ENCODE data around the gene WASHC2A.
"Not testable (repeated sequence)": the region's sequence is repeated elsewhere in the genome, so short reads cannot be mapped to it uniquely, and the experiment has no call there.

The WASHC2A gene, protein sequence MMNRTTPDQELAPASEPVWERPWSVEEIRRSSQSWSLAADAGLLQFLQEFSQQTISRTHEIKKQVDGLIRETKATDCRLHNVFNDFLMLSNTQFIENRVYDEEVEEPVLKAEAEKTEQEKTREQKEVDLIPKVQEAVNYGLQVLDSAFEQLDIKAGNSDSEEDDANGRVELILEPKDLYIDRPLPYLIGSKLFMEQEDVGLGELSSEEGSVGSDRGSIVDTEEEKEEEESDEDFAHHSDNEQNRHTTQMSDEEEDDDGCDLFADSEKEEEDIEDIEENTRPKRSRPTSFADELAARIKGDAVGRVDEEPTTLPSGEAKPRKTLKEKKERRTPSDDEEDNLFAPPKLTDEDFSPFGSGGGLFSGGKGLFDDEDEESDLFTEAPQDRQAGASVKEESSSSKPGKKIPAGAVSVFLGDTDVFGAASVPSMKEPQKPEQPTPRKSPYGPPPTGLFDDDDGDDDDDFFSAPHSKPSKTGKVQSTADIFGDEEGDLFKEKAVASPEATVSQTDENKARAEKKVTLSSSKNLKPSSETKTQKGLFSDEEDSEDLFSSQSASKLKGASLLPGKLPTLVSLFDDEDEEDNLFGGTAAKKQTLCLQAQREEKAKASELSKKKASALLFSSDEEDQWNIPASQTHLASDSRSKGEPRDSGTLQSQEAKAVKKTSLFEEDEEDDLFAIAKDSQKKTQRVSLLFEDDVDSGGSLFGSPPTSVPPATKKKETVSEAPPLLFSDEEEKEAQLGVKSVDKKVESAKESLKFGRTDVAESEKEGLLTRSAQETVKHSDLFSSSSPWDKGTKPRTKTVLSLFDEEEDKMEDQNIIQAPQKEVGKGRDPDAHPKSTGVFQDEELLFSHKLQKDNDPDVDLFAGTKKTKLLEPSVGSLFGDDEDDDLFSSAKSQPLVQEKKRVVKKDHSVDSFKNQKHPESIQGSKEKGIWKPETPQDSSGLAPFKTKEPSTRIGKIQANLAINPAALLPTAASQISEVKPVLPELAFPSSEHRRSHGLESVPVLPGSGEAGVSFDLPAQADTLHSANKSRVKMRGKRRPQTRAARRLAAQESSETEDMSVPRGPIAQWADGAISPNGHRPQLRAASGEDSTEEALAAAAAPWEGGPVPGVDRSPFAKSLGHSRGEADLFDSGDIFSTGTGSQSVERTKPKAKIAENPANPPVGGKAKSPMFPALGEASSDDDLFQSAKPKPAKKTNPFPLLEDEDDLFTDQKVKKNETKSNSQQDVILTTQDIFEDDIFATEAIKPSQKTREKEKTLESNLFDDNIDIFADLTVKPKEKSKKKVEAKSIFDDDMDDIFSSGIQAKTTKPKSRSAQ (N-terminal part only)

DNA sequence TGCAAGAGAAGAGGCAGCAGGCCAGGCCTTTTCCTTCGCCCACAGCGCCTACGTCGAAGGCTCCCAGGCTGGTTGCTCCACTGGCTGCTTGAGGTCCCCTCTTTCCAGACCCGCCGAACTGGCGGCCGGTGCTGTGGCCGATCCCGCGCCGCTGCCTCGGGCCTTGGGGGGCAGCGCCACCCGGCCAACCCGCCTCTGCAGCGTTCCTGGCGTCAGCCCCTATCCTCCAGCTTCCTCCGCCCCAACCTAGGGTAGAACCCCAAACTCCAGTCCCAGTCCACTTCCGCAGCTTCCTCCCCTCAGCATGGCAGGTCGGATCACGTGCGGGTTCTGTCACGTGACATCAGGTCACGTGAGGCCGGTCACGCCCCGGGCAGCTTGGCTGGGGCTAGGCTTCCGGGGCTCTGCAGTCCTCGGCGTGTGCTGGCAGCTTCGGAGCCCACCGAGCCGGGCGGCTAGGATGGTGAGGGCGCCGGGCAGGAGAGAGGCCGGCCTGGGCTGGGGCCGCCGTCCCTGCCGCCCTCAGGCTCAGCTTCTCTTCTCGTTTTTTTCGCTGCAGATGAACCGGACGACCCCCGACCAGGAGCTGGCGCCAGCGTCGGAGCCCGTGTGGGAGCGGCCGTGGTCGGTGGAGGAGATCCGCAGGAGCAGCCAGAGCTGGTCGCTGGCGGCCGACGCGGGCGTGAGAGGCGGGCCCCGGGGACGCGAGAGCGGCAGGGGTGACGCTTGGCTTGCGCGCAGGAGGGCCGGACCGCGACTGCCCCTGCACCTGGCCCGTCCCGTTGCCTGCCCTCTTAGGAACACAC, at the start of gene WASHC2A:
Gene WASHC2A (plus strand): TSS at position 409 of the 806 bp plus-strand sequence. CDS start 52 bp downstream, at position 461.
- DNase-seq (ENCODE audit: insufficient read length, low spot score) (peak; percentile 47), FAIRE-seq (peak; percentile 99)

DNA sequence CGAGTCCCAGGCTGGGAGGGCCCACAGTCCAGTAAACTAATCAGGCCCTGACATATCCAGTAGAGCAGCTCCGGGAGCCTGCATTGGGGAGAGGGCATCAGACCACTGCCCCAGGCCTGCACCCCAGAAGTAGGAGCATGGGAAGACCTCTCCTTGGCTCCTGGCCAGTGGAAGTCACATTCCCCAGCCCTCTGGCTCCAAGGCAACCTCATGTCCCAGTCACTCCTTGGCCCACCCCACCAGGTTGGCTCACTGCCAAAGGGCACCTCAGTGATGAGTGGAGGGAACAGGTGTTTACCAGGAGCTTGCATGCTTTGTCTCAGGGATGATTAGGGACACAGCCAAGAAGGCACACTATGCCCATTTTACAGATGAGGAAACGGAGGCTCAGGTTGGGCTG, 48.5 kb upstream of the WASHC2A start:
- DNase-seq (ENCODE audit: insufficient read length, low spot score); FAIRE-seq: not testable (repeated sequence)

DNA sequence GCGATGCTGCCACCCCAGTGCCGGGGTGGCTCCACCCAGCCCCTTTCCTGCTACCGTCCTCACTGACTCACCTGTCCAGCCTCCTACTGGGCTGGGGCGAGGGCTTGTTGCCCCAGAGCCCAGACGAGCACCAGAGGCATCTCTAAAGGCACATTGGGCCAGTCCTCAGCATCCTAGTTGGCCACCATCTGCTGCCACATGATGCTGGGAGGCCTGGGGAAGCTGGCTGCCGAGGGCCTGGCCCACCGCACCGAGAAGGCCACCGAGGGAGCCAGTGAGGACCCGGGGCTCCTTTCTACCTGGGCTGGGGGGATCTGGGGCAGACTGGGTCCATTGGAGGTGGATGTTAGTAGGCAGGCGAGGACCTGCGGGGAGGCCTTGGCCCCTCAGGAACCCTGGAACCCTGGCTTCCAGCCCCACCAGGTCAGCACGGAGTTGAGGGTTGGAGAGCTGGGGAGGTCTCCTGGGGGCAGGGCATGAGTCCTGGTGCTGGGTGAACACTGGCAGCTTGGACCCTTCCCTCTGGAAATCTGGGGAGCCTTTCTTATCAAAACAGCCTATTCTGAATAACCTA, 47.2 kb upstream of the WASHC2A start:
- DNase-seq (ENCODE audit: insufficient read length, low spot score); FAIRE-seq: not testable (repeated sequence)

DNA sequence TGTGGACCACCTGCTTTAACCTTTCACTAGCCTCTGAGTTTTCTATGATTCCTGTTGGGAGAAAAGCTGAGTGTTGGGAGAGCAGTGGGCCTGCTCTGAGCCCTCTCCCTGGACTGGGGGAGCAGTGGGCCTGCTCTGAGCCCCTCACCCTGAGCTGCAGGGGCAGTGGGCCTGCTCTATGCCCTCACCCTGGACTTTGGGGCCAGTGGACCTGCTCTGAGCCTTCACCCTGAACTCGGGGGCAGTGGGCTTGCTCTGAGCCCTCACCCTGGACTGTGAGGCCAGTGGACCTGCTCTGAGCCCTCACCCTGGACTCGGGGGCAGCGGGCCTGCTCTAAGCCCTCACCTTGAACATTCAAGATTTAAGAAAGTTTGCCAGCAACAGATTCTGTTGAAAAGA, 46.1 kb upstream of the WASHC2A start:
- DNase-seq (ENCODE audit: insufficient read length, low spot score): no peak
- no peak for FAIRE-seq

DNA sequence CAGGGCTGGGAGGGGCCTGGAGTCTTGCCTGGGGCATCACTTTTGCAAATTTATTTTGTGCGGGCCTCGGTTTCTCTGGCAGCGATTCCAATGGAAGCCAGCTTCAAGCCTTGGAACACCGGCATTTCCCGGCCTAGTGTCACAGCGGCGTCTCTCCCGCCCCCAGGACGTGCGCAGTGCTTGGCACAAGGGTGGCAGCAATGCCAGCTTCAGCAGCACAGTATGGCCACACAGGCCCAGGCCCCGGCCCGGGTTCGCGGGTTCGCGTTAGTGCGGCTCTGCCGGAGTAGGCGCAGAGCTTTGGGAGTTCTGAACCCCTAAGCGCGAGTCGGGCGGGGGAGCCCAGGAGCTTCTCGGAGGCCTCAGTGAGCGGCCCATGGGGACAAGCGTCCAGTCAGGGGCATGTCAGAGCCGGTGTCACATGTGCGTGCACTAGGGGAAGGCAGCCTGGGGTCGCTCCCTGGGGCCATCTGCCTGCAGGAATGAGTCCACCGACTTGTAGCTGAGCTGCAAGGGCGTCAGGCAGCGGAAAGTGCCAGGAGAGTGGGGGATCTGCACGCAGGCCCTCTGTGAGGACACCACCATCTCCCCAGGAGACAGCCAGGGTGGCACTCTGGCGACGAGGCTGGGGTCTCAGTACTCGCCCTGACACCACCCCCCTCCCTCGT, 42.9 kb upstream of the WASHC2A start:
- FAIRE-seq; DNase-seq (ENCODE audit: insufficient read length, low spot score): not testable (repeated sequence)

DNA sequence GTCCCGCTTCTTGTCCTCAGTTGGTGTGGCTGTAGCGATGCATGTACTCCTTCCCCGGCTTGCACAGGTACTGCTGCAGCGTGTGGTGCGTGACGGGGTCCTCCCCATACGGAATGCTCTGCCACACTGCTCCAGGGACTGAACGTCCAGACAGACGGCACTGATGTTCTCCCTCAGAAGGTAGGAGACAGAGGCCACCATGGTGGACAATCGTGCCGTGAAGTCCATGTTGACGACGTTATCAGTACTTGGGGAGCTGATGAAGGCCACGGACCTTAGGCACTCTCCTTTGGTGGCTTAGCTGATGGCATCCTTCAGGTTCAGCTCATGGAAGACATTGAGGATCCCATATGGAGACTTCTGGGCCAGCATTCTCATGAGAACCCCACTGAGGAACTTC, 42.1 kb upstream of the WASHC2A start:
- FAIRE-seq (no peak), DNase-seq (ENCODE audit: insufficient read length, low spot score) (no peak)

DNA sequence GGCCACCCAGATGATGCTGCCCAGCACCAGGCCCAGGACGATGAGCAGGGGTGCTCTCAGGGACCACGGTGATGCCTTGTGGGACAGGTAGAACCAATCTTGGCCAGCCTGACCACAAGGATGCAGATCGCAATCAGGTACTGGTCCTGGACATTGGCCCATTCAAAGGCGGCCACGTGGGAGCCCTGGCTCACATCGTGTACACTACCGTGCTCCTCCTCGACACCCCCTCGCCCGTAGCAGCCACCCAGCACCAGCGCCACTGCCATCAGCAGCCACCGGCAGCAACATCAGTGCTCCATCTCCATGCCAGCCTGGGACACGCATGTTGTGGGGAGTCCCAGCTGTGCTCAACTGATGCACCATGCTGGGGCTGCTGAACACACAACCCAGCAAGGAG, 40.6 kb upstream of the WASHC2A start:
- DNase-seq (ENCODE audit: insufficient read length, low spot score) (no peak), FAIRE-seq (no peak)

- FAIRE-seq: no peak
Measured at GRCh38 chr10:50033481-50033880, 34.3 kb upstream of the WASHC2A start.

GRCh38 chr10:50035337-50035736, 32.4 kb upstream of the WASHC2A start:
- FAIRE-seq: not testable (repeated sequence)

More at GRCh38 chr10:50033481-50033880, 34.3 kb upstream of the WASHC2A start:
- no peak for DNase-seq (ENCODE audit: insufficient read length, low spot score)

GRCh38 chr10:50044941-50045664, 22.7 kb upstream of the WASHC2A start:
- DNase-seq (ENCODE audit: insufficient read length, low spot score) (no peak), FAIRE-seq (no peak)

More at GRCh38 chr10:50035337-50035736, 32.4 kb upstream of the WASHC2A start:
- DNase-seq (ENCODE audit: insufficient read length, low spot score): not testable (repeated sequence)

DNA sequence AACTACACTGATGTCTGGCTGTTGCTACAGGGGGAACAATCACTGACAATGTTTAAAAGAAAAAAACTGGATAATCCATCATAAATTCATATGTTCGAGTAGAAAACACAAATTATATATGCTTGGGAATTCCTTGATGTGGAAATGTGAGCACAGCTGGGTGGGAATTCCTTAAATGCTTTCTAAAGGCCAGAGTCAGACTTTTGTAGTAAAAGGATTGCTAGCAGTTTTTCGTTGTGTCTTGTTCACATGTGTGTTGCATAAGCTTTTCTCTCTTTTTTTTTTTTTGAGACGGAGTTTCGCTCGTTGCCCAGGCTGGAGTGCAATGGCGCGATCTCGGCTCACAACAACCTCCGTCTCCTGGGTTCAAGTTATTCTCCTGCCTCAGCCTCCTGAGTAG, 21.3 kb upstream of the WASHC2A start:
- not testable (repeated sequence) for FAIRE-seq; DNase-seq (ENCODE audit: insufficient read length, low spot score)

GRCh38 chr10:50047594-50047993, 20.2 kb upstream of the WASHC2A start:
- not testable (repeated sequence) for FAIRE-seq; DNase-seq (ENCODE audit: insufficient read length, low spot score)

GRCh38 chr10:50051995-50052660, 15.6 kb upstream of the WASHC2A start:
- not testable (repeated sequence) for DNase-seq (ENCODE audit: insufficient read length, low spot score); FAIRE-seq

DNA sequence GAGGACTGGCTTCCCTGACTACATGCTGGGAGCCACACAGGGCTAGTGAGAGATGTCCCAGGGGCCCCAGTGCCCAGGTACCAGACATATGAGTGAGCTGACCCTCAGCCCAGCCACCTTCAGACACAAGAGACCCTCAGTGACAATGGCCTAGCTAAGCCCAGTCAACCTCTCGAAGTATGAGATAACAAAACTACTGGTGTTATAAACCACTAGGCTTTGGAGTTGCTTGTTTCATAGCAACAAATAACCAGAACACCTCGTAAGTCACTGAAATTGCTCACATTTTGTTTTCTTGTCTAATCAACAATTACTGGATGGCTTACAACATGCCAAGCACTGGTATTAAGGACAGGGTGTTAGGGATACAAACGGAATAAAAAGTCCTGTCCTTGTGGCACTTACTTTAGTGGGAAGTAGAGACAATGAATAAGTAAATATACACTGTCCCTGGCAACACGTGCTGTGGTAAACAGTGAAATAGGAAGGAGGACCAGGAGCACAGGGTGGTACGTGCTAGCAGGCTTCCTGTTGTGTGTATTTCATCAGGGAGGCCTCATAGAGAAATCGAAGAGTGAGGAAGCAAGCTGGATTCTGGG, 14.9 kb upstream of the WASHC2A start:
- not testable (repeated sequence) for DNase-seq (ENCODE audit: insufficient read length, low spot score); FAIRE-seq

DNA sequence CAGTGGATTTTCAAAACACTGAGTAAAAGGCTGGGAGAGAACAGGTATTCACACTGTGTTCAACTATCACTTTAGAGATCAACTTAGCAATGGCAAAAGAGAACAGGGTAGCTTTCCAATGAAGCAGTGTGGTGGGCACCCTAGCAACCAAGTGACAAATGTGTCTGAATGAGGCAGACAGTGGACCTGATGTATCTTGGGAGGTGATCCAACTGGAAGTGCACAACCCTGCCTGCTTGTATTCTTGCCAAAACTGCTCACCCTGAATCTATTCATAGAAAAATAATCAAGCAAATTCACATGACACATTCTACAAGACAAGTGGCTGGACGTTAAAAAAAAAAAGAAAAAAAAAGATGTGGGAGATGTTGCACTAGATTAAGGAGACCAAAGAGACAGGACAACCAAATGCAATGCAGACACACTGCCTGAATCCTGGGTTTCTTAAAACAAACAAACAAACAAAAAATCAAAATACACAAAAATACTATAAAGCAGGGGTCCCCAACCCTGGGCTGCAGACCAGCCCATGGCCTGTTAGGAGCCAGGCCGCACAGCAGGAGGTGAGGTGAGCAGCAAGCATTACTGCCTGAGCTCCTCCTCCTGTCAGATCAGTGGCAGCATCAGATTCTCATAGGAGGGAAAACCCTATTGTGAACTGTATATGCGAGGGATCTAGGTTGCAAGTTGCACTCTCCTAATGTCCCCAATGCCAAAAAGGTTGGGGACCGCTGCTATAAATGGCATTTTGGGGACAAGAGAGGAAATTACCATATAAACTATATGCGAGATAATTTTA, 12.1 kb upstream of the WASHC2A start:
- FAIRE-seq; DNase-seq (ENCODE audit: insufficient read length, low spot score): not testable (repeated sequence)

- not testable (repeated sequence) for FAIRE-seq; DNase-seq (ENCODE audit: insufficient read length, low spot score)
Measured at GRCh38 chr10:50056654-50057053, 11.1 kb upstream of the WASHC2A start.

Measured in GM19239 (cell line).